HepG2 (cell line): Measurements from ENCODE around the gene ZNF845. TPM values are rescaled to one million over a fixed set of nuclear protein-coding genes. Genes with fewer than 3 reads are reported as not detected.
"Not testable (repeated sequence)": the region's sequence is repeated elsewhere in the genome, so short reads cannot be mapped to it uniquely, and the experiment has no call there.

Experiments used
- ATAC-seq: fragments of 200-7000 bp; cut with Tn5 transposase; 3 replicates; pipeline ENCODE4 v1.9.1; 2020; ENCODE audit warnings: mild to moderate bottlenecking, moderate library complexity
- BruUV-seq: library from RNA; stranded (reverse); fragments of 400-500 nt; replicated peaks from 2 replicates; lab custom pipeline; 2021; lab: Mats Ljungman, UMichigan
- CTCF ChIA-PET: fragments of 300-600 bp; formaldehyde crosslinking; extraction: SDS; loops from one replicate; lab custom pipeline; 2021; ENCODE audit warnings: low total read pairs, inconsistent platforms, low intra/inter-chr PET ratio; lab: Yijun Ruan, JAX
- POLR2A ChIA-PET: fragments of 350-600 bp; sonication (Branson Sonifier 250); formaldehyde crosslinking; loops from one replicate; lab custom pipeline; 2020; ENCODE audit warnings: antibody characterized with exemption, inconsistent platforms; lab: Yijun Ruan, JAX
- DNase-seq: peaks from one replicate; pipeline ENCODE4 v3.0.0-alpha.2; 2015; ENCODE audit warnings: low spot score
- FAIRE-seq: peaks from 3 replicates; lab custom pipeline; 2011; peaks lifted over from hg19 to GRCh38; lab: Jason Lieb, UNC
- H2AFZ ChIP-seq: one replicate; pipeline ENCODE4 v1.6.1; 2011; ENCODE audit warnings: low read length, inconsistent platforms
- H3K27ac ChIP-seq: fragments of 300-600 bp; 3 replicates; pipeline ENCODE4 v1.8.0; 2011; ENCODE audit warnings: mixed run types, mild to moderate bottlenecking, mixed read lengths, low read length, inconsistent platforms; ENCODE audit not compliant: insufficient read depth; ENCODE audit errors: extremely low read length
- H3K27me3 ChIP-seq, 2 experiments: fragments of 200-600 bp in 1 of 2; 2 replicates in 1 of 2; 3 replicates in 1 of 2; pipeline versions ENCODE4 v1.6.0 to v1.8.0; 2011; ENCODE audit warnings: low read length in 2 of 2, mild to moderate bottlenecking in 2 of 2, moderate library complexity in 2 of 2, inconsistent platforms in 1 of 2; ENCODE audit not compliant: insufficient read depth in 2 of 2, control insufficient read depth in 1 of 2
- H3K36me3 ChIP-seq, 2 experiments: fragments of 200-600 bp in 1 of 2; replicated peaks in 1 of 2; 2 replicates in 1 of 2; 3 replicates in 1 of 2; pipeline versions ENCODE4 v1.5.1 to v1.8.0; 2011; ENCODE audit warnings: low read length in 2 of 2, inconsistent platforms in 1 of 2; ENCODE audit not compliant: insufficient read depth in 2 of 2, control insufficient read depth in 1 of 2
- H3K4me1 ChIP-seq: 2 replicates; pipeline ENCODE4 v1.5.1; 2012; ENCODE audit warnings: low read length, inconsistent platforms; ENCODE audit not compliant: insufficient read depth
- H3K4me2 ChIP-seq: 2 replicates; pipeline ENCODE4 v1.6.0; 2011; ENCODE audit warnings: low read depth, low read length, inconsistent platforms
- H3K4me3 ChIP-seq, 3 experiments: fragments of 200-600 bp in 1 of 3; sonication (generic), shearing (Covaris generic) in 1 of 3; replicated peaks in 1 of 3; 2 replicates each; pipeline ENCODE4 v1.5.1; 2011 to 2016; ENCODE audit warnings: low read length in 3 of 3, inconsistent platforms in 2 of 3, low read depth in 2 of 3, mild to moderate bottlenecking in 2 of 3, control low read depth in 1 of 3, mixed read lengths in 1 of 3; ENCODE audit not compliant: insufficient read depth in 1 of 3
- H3K79me2 ChIP-seq: one replicate; pipeline ENCODE4 v1.6.1; 2011; ENCODE audit warnings: low read length, inconsistent platforms; ENCODE audit not compliant: insufficient read depth
- H3K9ac ChIP-seq: 2 replicates; pipeline ENCODE4 v1.6.0; 2011; ENCODE audit warnings: mild to moderate bottlenecking, low read depth, low read length, inconsistent platforms; ENCODE audit not compliant: insufficient read depth
- H3K9me3 ChIP-seq: 2 replicates; pipeline ENCODE4 v1.5.1; 2012; ENCODE audit warnings: mild to moderate bottlenecking, low read length
- H4K20me1 ChIP-seq: 2 replicates; pipeline ENCODE4 v1.6.0; 2011; ENCODE audit warnings: inconsistent platforms, mild to moderate bottlenecking, low read length, moderate library complexity; ENCODE audit not compliant: insufficient read depth
- FOSL2 ChIP-seq: sonication (generic); formaldehyde crosslinking; IDR thresholded peaks from 2 replicates; pipeline ENCODE4 v1.4.0; 2020; ENCODE audit warnings: missing genetic modification reagents
- NFYC ChIP-seq: IDR thresholded peaks from 2 replicates; pipeline ENCODE4 v1.6.1; 2016; ENCODE audit warnings: missing genetic modification reagents, missing compliant biosample characterization
- SP1 ChIP-seq, 2 experiments: fragments of 450-650 bp in 1 of 2; sonication (generic) in 1 of 2; formaldehyde crosslinking in 1 of 2; IDR thresholded peaks; 2 replicates each; pipeline versions ENCODE4 v1.4.0 to v1.6.1; 2016 to 2020; ENCODE audit warnings: missing genetic modification reagents in 1 of 2
- TP53 ChIP-seq: sonication (generic); formaldehyde crosslinking; conservative IDR thresholded peaks from 2 replicates; pipeline ENCODE4 v1.4.0; 2020; ENCODE audit warnings: missing genetic modification reagents
- ZBTB42 ChIP-seq: sonication (generic); formaldehyde crosslinking; IDR thresholded peaks from 2 replicates; pipeline ENCODE4 v1.5.0; 2020; ENCODE audit warnings: mild to moderate bottlenecking, missing genetic modification reagents
- ZKSCAN8 ChIP-seq: IDR thresholded peaks from 2 replicates; pipeline ENCODE4 v1.6.1; 2016; ENCODE audit warnings: borderline replicate concordance, missing genetic modification reagents, missing compliant biosample characterization
- ZNF263 ChIP-seq: sonication (generic); formaldehyde crosslinking; IDR thresholded peaks from 2 replicates; pipeline ENCODE4 v1.4.0; 2020; ENCODE audit warnings: missing genetic modification reagents
- ZNF33B ChIP-seq: sonication (generic); formaldehyde crosslinking; IDR thresholded peaks from 2 replicates; pipeline ENCODE4 v1.5.1; 2020; ENCODE audit warnings: mild to moderate bottlenecking, missing genetic modification reagents
- WGBS: methylation state at CpG from one replicate; pipeline ENCODE4 v1.1.6; 2017; ENCODE audit warnings: low lambda C conversion rate; 5-methylcytosine and 5-hydroxymethylcytosine counted together
- in situ Hi-C: cut with HindIII; loops from 2 replicates; pipeline ENCODE4 v1.10.0; 2017; ENCODE audit warnings: low pct_unique_long_range_greater_than_20kb; ENCODE audit not compliant: extremely low pct_ligation_motif_present
- intact Hi-C: fragments of 100-400 bp; cut with micrococcal nuclease; formaldehyde crosslinking; loops from one replicate; pipeline ENCODE4 v1.10.0; 2022; ENCODE audit not compliant: unreplicated experiment
- polyA plus RNA-seq, 8 experiments: library from polyadenylated mRNA; depleted of rRNA in 3 of 8; stranded (reverse) in 7 of 8; unstranded in 1 of 8; fragments of >200 nt; fragmentation: Illumina TruSeq in 4 of 8; extraction: Trizol in 4 of 8; gene quantifications; 2 replicates each; pipeline versions ENCODE4 v1.2.1 to v1.2.3, GENCODE V29; 2011 to 2016; ENCODE audit warnings: low read depth in 4 of 8, missing spikeins in 1 of 8, mixed read lengths in 1 of 8; ENCODE audit not compliant: insufficient read depth in 1 of 8
- total RNA-seq, 5 experiments: library from RNA; depleted of rRNA; stranded (reverse); fragments of >200 nt; fragmentation: Illumina TruSeq; extraction: Trizol; gene quantifications; 2 replicates each; pipeline ENCODE4 v1.2.3, GENCODE V29; 2016; ENCODE audit warnings: low read depth in 1 of 5

ZNF845 gene
- total and polyA plus RNA-seq, 2 of the 13 experiments (the other 11 are each of a cell fraction or from before 2014, with no cell fraction given): 1.7 to 9.6 TPM

DNA sequence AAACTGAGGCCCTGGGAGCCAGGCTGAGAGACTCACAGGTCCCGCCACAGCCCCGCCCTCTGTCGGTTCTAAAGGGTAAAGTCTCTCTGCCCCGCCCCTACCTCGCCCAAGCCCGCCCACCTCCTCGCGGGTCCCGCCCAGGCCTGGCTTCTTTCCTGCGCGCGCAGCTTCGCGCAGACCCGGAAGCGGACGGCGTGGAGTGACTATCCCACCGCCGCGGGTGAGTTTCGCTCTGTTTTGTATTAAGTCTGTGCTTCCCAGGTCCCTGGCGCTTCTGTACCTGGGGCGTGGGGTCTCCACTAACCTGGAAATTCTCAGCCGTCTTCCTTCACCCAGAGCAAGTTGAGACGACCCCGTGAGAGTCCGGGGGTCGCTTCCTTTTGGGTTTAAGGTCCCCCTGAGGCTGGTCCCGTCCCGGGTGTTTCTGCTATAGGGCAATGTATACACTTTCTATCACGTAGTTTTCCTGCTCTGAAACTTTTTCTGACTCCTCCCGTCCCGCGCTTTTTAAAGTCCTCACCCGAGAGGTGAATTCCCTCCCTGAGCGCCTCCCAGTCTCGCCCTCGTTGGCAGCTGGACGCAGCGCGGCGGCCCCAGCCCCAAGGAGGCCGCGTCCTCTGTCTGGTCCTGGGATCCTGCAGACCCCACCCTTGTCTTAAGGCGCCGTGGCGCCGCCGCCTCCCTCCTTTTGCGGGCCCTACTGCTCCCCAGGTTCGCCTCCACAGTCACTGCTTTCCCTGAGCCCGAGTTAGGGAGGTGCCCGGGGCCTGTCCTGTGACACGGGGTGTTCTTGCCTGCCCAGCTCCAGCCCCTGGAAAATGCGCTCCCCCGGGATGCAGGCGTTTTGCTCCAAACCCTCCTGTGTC is 61.7 kb downstream of the ZNF845 start, which contains the start of gene ZNF765 (continued):
- TF ChIP-seq SP1 (IDR thresholded peaks at IDR 0.05) (no peak), SP1 (CRISPR knock-in tag; IDR thresholded peaks at IDR 0.05) (peak; percentile 80), NFYC (CRISPR knock-in tag) (no peak), FOSL2 (CRISPR knock-in tag) (0 out of 2 replicates have a peak, but pooled peaks have one; percentile 15), ZKSCAN8 (CRISPR knock-in tag) (no peak), ZNF33B (no peak), TP53 (CRISPR knock-in tag) (no peak)

DNA sequence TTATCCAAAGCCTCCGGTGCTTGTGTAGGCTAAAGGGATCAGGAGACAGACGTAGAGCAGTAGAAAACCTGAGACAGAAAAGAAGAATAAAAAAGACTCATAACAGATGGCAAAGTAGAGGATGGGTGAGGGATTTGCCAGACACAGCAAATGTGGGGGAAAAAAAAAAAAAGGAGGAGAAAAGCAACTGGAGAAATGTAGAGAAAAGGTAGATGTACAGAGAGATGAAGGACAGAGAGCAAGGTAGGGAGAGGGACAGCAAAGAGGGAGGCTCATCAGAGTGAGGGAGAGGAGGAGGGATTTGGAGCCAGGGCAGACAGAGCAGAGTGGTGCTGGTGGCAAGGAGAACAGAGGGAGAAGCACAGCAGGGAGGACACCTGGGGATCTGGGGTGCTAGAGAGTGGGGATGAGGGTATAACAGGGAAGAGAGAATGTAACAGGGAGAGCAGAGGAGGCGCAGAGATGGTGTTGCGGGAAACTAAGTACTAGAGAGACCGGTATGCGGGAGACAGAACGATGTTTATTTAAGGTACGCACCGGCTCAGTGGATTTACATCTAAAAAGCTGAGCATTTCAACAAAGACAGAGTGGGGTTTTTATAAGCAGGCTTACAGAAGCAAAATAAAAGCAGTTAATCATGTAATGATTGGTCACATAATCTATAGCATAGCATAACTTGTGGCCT is 62.4 kb downstream of the ZNF845 start:
- CTCF ChIA-PET: not testable (repeated sequence)
- WGBS: 6% methylated on average over 9 of the region's 9 CpGs
- TF ChIP-seq ZNF263 (CRISPR knock-in tag) (peak; percentile 66), ZBTB42 (CRISPR knock-in tag) (0 out of 2 replicates have a peak, but pooled peaks have one; percentile 3)
- TF ChIP-seq, all 625 proteins: peak for 2; not testable (repeated sequence) for 623
- H3K79me2 ChIP-seq, DNase-seq, H3K27ac ChIP-seq, H2AFZ ChIP-seq, FAIRE-seq, H3K9me3 ChIP-seq, intact Hi-C loops, in situ Hi-C loops, H4K20me1 ChIP-seq, H3K27me3 ChIP-seq, BruUV-seq, POLR2A ChIA-PET: not testable (repeated sequence)
- Histone ChIP-seq H3K4me2 (peak overlapping the region; percentile 73), H3K36me3 (peaks cover 3 to 17% of the 10 kb centered on the region in 2 experiments; a peak in 4 of 5 replicates), H3K4me3 (peak overlapping the region; percentile 79 to 85 (median 81)), H3K4me1 (peaks cover 18% of the 10 kb centered on the region), H3K9ac (peak overlapping the region; percentile 72)
- peak; percentile 42 for ATAC-seq
